Psoas muscle (tissue), 8 donors: ENCODE data around the gene STXBP6. TPM values are rescaled to one million over a fixed set of nuclear protein-coding genes. Genes with fewer than 3 reads are reported as not detected.

ENCODE experiments used
- ATAC-seq, 4 donors: fragments of 200-7000 bp; cut with Tn5 transposase; one replicate each; pipeline ENCODE4 v1.9.1; 2020; ENCODE audit warnings: moderate library complexity in 3 of 4, mild to moderate bottlenecking in 2 of 4
- DNase-seq, 2 donors: peaks; one replicate each; pipeline ENCODE4 v3.0.0-alpha.2; 2020
- H3K27ac ChIP-seq: fragments of 200-600 bp; one replicate; pipeline ENCODE4 v1.8.0; 2022
- H3K27me3 ChIP-seq, 3 donors: fragments of 200-600 bp in 1 of 3; one replicate each; pipeline versions ENCODE4 v1.6.1 to v1.8.0; 2013 to 2022; ENCODE audit warnings: low read length in 2 of 3, mild to moderate bottlenecking in 2 of 3, moderate library complexity in 1 of 3; ENCODE audit not compliant: insufficient read depth in 3 of 3
- H3K36me3 ChIP-seq, 2 donors: fragments of 200-600 bp in 1 of 2; one replicate each; pipeline versions ENCODE4 v1.6.1 to v1.8.0; 2013 to 2022; ENCODE audit warnings: low read depth in 1 of 2, mild to moderate bottlenecking in 1 of 2, moderate library complexity in 1 of 2; ENCODE audit not compliant: insufficient read depth in 1 of 2
- H3K4me1 ChIP-seq: fragments of 200-600 bp; one replicate; pipeline ENCODE4 v1.8.0; 2022
- H3K4me3 ChIP-seq: fragments of 200-600 bp; one replicate; pipeline ENCODE4 v1.8.0; 2022; ENCODE audit warnings: mild to moderate bottlenecking
- H3K9me3 ChIP-seq: fragments of 200-600 bp; one replicate; pipeline ENCODE4 v1.8.0; 2022
- WGBS, 3 donors: extraction: QIAGEN DNeasy Blood & Tissue Kit; methylation state at CpG; one replicate each; pipeline versions ENCODE4 v1.1.6 to v1.1.7; 2013; 5-methylcytosine and 5-hydroxymethylcytosine counted together
- intact Hi-C, 2 donors: fragments of 100-400 bp; cut with DNase I; formaldehyde crosslinking; loops; one replicate each; pipeline versions ENCODE4 v1.11.0 to v1.14.2; 2022
- polyA plus RNA-seq, 3 donors: library from polyadenylated mRNA; stranded (reverse); fragments of 200-250 nt; gene quantifications; one replicate each; pipeline ENCODE4 v1.2.3, GENCODE V29; 2013
- total RNA-seq, 4 donors: library from RNA; stranded (reverse); fragmentation: NEBNext Ultra II Directional in 2 of 4; extraction: Animal tissue kit (Norgen Biotek cat#: 25700) in 2 of 4; gene quantifications; one replicate each; pipeline versions ENCODE4 v1.2.1 to v1.2.4, GENCODE V29; 2021 to 2023
- TF ChIP-seq, protein P1 (sequence below): fragments of 200-600 bp; IDR thresholded peaks from one replicate; pipeline ENCODE4 v1.8.0; 2022; ENCODE audit warnings: antibody characterized with exemption
- donor health status: healthy with polysubstance abuse.
- donor health status: DM: no; HTN: no; CAD: no; lungs with moderate emphysema.
- donor health status: Bipolar disorder and iron deficiency.
- donor health status: healthy.
- donor health status: DM: yes; HTN: yes; CAD: no.
- donor health status: DM: no; HTN: no; CAD: no.
- donor health status: DM: no; HTN: no; CAD: no.
- donor health status: DM: yes; HTN: yes; CAD: no.

Gene STXBP6
- total and polyA plus RNA-seq, 7 donors: 1.1 to 3.5 (median 2.2) TPM

DNA sequence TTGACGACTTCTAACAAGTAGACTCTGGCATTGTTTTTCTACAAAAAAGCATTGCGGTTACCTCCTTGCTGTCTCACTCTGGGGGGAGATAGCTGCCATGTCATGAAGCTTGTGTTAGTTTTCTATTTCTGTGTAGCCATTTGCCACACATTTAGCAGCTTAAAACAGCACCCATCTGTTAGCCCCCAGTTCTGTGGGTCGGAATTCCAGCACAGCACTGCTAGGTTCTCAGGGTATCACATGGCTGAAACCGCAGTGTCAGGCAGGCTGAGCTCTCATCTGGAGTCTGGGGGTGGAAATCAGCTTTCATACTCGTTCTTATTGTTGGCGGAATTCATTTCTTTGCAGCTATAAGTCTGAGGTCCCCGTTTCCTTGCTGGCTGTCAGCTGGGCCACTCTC lies 19.9 kb upstream of the STXBP6 start:
- no peaks in the 10 kb centered on the region for H3K9me3 ChIP-seq
- 74 to 83% (median 76%) methylated on average over 7 of the region's 7 CpGs for WGBS, 3 donors
- no peak overlapping the region for H3K27ac ChIP-seq
- H3K36me3 ChIP-seq: no peaks in the 10 kb centered on the region
- H3K4me1 ChIP-seq: no peaks in the 10 kb centered on the region
- intact Hi-C loops: no loop called here
- no peak overlapping the region for H3K4me3 ChIP-seq
- H3K27me3 ChIP-seq: no peaks in the 10 kb centered on the region
- TF ChIP-seq, protein P1, sequence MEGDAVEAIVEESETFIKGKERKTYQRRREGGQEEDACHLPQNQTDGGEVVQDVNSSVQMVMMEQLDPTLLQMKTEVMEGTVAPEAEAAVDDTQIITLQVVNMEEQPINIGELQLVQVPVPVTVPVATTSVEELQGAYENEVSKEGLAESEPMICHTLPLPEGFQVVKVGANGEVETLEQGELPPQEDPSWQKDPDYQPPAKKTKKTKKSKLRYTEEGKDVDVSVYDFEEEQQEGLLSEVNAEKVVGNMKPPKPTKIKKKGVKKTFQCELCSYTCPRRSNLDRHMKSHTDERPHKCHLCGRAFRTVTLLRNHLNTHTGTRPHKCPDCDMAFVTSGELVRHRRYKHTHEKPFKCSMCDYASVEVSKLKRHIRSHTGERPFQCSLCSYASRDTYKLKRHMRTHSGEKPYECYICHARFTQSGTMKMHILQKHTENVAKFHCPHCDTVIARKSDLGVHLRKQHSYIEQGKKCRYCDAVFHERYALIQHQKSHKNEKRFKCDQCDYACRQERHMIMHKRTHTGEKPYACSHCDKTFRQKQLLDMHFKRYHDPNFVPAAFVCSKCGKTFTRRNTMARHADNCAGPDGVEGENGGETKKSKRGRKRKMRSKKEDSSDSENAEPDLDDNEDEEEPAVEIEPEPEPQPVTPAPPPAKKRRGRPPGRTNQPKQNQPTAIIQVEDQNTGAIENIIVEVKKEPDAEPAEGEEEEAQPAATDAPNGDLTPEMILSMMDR: no peak
- ATAC-seq: no peak
- DNase-seq: no peak

DNA sequence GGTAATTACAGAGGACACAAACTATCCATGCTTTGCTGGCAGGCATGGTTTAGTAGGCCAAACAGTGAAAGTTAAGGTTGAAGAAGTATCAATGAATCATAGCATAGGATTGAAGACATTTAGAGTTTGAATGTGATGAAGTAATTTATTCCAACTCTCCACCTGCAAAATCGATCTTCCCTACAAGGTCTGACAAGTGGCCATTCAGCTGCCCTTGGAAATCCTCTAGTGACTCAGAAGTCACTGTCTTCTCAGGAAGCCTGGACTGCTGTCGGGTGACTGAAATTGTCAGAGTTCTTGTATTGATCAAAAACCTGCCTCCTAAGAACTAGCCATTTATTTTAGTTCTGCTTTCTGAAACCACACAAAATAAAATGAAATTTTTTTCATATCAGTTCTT lies 17.7 kb upstream of the STXBP6 start:
- H3K27ac ChIP-seq: no peak overlapping the region
- WGBS, 3 donors: 83 to 86% (median 86%) methylated on average over 2 of the region's 2 CpGs
- no peak for DNase-seq
- H3K4me3 ChIP-seq: no peak overlapping the region
- no peak for ATAC-seq
- TF ChIP-seq, protein P1: no peak
- H3K36me3 ChIP-seq: no peaks in the 10 kb centered on the region
- no peaks in the 10 kb centered on the region for H3K27me3 ChIP-seq
- intact Hi-C loops: no loop called here
- H3K4me1 ChIP-seq: no peaks in the 10 kb centered on the region
- H3K9me3 ChIP-seq: no peaks in the 10 kb centered on the region

DNA sequence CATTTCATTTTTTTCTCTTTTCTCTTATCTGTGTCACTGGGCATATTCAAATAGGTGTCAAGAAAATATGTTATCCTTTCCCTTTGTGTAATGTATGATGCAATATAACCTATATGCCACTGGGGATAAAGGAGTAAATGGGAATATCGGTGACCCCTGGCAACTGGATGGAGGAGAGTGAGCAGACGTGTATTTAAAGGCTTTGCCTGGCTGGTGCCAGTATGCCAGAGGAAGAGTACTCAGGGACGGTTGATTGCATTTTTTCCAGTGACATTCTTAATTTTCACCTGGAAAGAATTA lies 12.0 kb upstream of the STXBP6 start:
- peaks cover 0 to 3% (median 0%) of the 10 kb centered on the region in 3 donors for H3K27me3 ChIP-seq
- no peaks in the 10 kb centered on the region for H3K9me3 ChIP-seq
- H3K4me3 ChIP-seq: no peak overlapping the region
- no peaks in the 10 kb centered on the region for H3K36me3 ChIP-seq
- no peak overlapping the region for H3K27ac ChIP-seq
- intact Hi-C loops: no loop called here
- TF ChIP-seq, protein P1: no peak
- H3K4me1 ChIP-seq: no peaks in the 10 kb centered on the region
- WGBS, 3 donors: 66 to 88% (median 77%) methylated on average over 3 of the region's 3 CpGs
- DNase-seq (no peak), ATAC-seq (no peak)

DNA sequence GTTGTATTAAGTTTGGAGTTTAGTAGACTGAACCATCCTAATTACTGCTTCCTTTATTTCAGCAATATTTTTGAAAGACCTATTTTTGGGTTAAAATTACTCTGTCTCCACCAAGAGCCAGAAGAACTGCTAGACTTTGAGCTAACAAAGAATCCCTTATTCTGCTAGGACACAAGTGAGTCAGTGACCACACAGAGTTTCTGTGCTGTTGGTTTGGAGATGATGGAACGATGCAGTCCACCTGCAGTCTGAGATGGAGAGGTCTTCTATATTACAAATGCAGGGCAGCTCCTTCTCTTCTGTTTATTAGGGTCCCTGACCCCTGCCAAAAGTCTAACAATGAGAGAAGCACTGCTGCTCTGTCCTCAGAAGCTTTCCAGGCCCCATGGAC lies 6.7 kb upstream of the STXBP6 start:
- intact Hi-C loops: no loop called here
- no peak for ATAC-seq

More for the DNA sequence above, 6.7 kb upstream of the STXBP6 start:
- no peaks in the 10 kb centered on the region for H3K36me3 ChIP-seq
- 63 to 88% (median 68%) methylated on average over 1 of the region's 1 CpG for WGBS, 3 donors
- no peaks in the 10 kb centered on the region for H3K9me3 ChIP-seq
- TF ChIP-seq, protein P1: no peak
- peaks cover 0 to 12% (median 3%) of the 10 kb centered on the region in 3 donors for H3K27me3 ChIP-seq
- no peaks in the 10 kb centered on the region for H3K4me1 ChIP-seq
- no peak overlapping the region for H3K4me3 ChIP-seq
- H3K27ac ChIP-seq: no peak overlapping the region
- DNase-seq: no peak
